Activated naive CD8-positive, alpha-beta T cell treated with anti-CD3 and anti-CD28 coated beads, Interleukin-2, amount 10 ng/mL, durations not matched to agents 7 days and 5 days (primary cell): ENCODE measurements around the gene CPVL. TPM values are rescaled to one million over a fixed set of nuclear protein-coding genes. Genes with fewer than 3 reads are reported as not detected.
"Not testable (repeated sequence)": the region's sequence is repeated elsewhere in the genome, so short reads cannot be mapped to it uniquely, and the experiment has no call there.

Experiments used
- ATAC-seq: fragments of 150-1000 bp; cut with Tn5 transposase; one replicate; pipeline ENCODE4 v1.10.0; 2021; ENCODE audit warnings: low read depth, moderate library complexity
- POLR2A ChIA-PET: fragments of 350-600 bp; sonication (Branson Sonifier 250); formaldehyde crosslinking; loops from one replicate; lab custom pipeline; 2021; ENCODE audit warnings: antibody characterized with exemption; lab: Charles Lee
- DNase-seq: peaks from one replicate; pipeline ENCODE4 v3.0.0; 2021
- H3K27ac Mint-ChIP-seq: one replicate; pipeline ENCODE4 v1.8.0; 2022; ENCODE audit warnings: mild to moderate bottlenecking, mixed read lengths
- H3K27me3 Mint-ChIP-seq: one replicate; pipeline ENCODE4 v1.8.0; 2022; ENCODE audit warnings: mild to moderate bottlenecking, moderate library complexity, mixed read lengths
- H3K36me3 Mint-ChIP-seq: one replicate; pipeline ENCODE4 v1.8.0; 2021; ENCODE audit warnings: mild to moderate bottlenecking, mixed read lengths
- H3K4me1 Mint-ChIP-seq: one replicate; pipeline ENCODE4 v1.8.0; 2021; ENCODE audit warnings: mixed read lengths
- H3K4me3 Mint-ChIP-seq: one replicate; pipeline ENCODE4 v1.8.0; 2022; ENCODE audit warnings: mild to moderate bottlenecking, moderate library complexity, mixed read lengths
- H3K9me3 Mint-ChIP-seq: one replicate; pipeline ENCODE4 v1.8.0; 2021; ENCODE audit warnings: mixed read lengths
- total RNA-seq, 2 experiments: library from RNA; stranded (reverse); gene quantifications; one replicate each; pipeline ENCODE4 v1.2.3, GENCODE V29; 2021

The CPVL gene
- total RNA-seq, 2 experiments from 2014 or later: 0.75 to 1.2 TPM

DNA sequence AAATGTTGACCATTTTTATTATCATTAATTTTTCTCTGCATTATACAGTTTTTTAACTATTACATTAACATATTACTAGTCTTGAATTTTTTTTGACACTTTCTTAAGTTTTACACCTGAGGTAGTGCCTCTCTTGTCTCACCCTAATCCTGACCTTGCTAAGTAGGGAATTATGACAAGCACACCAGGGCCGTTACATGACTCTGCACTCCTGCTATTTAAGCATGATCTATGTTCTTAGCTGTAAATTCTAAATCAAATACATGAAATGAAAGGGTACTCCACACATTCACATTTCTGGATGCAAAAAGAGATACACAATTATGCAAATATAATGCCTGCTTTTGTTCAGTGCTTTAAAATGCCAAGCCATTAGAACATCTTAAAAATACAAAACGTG, 23.6 kb downstream of the CPVL start:
- H3K27ac Mint-ChIP-seq: no peak overlapping the region
- POLR2A ChIA-PET: no interaction called here
- no peaks in the 10 kb centered on the region for H3K36me3 Mint-ChIP-seq
- no peak overlapping the region for H3K4me3 Mint-ChIP-seq
- no peaks in the 10 kb centered on the region for H3K4me1 Mint-ChIP-seq
- no peak for ATAC-seq
- no peak for DNase-seq
- H3K9me3 Mint-ChIP-seq: no peaks in the 10 kb centered on the region
- H3K27me3 Mint-ChIP-seq: peaks cover 9% of the 10 kb centered on the region

- POLR2A ChIA-PET: no interaction called here
- Mint-ChIP-seq H3K27ac (no peak overlapping the region), H3K4me1 (no peaks in the 10 kb centered on the region), H3K4me3 (no peak overlapping the region), H3K36me3 (no peaks in the 10 kb centered on the region), H3K9me3 (no peaks in the 10 kb centered on the region), H3K27me3 (peaks cover 11% of the 10 kb centered on the region)
- DNase-seq: no peak
- ATAC-seq: no peak
Observed at GRCh38 chr7:29122081-29122480, 24.3 kb downstream of the CPVL start.

- Mint-ChIP-seq H3K27ac (no peak overlapping the region), H3K27me3 (peaks cover 12% of the 10 kb centered on the region), H3K9me3 (no peaks in the 10 kb centered on the region), H3K4me1 (no peaks in the 10 kb centered on the region), H3K36me3 (no peaks in the 10 kb centered on the region), H3K4me3 (no peak overlapping the region)
- POLR2A ChIA-PET: no interaction called here
- no peak for ATAC-seq
- no peak for DNase-seq
Observed at GRCh38 chr7:29120955-29121354, 25.4 kb downstream of the CPVL start.

GRCh38 chr7:29119538-29119937, 26.8 kb downstream of the CPVL start:
- ATAC-seq: no peak
- Mint-ChIP-seq H3K36me3 (no peaks in the 10 kb centered on the region), H3K4me1 (no peaks in the 10 kb centered on the region), H3K27me3 (peaks cover 23% of the 10 kb centered on the region), H3K9me3 (no peaks in the 10 kb centered on the region), H3K4me3 (no peak overlapping the region), H3K27ac (no peak overlapping the region)
- POLR2A ChIA-PET: no interaction called here
- DNase-seq: no peak

DNA sequence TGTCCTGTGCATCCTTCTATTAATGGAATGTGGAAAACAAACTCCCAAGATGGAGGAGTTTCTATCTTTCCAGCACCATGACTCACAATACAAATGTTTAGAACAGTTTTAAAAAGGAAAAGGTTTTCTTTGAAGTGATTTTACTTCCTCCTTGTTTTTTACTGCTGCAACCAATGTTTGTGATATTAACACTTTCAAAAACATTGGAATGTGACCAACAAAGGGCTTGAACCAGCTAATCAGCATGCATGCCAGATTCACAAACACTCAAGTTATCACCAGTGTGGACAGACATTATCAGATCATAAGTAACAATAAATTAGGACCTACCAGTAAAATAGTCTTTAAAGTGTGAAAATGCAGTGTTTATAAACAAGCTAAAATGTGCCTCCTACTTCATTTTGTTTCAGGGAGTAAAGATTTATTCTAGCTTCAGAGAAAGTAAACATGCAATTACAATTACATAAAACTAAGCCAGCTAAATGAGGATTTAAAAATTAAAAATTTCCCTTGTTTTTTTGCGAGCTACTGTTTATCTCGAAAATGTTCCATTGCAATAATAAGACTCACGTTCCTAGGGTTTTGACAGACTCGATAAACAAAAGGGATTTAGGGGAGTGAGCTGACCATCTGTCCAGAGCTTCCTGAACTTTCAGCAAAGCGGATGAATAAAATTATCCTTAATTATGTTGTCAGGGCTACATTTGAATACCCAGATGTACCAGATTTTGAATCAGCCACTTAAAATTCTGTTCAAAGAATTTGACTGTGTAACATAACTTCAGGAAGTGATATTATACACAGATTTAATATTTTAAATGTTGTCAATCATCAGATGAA, 29.8 kb downstream of the CPVL start:
- H3K27ac Mint-ChIP-seq: no peak overlapping the region

GRCh38 chr7:29115753-29116152, 30.6 kb downstream of the CPVL start:
- H3K27ac Mint-ChIP-seq: no peak overlapping the region
- H3K36me3 Mint-ChIP-seq: no peaks in the 10 kb centered on the region
- no peaks in the 10 kb centered on the region for H3K9me3 Mint-ChIP-seq
- H3K4me3 Mint-ChIP-seq: no peak overlapping the region
- ATAC-seq (no peak), DNase-seq (no peak)
- POLR2A ChIA-PET: no interaction called here
- H3K27me3 Mint-ChIP-seq: peaks cover 35% of the 10 kb centered on the region
- H3K4me1 Mint-ChIP-seq: peaks cover 9% of the 10 kb centered on the region

More for the DNA sequence above, 29.8 kb downstream of the CPVL start:
- ATAC-seq: no peak
- POLR2A ChIA-PET: no interaction called here
- Mint-ChIP-seq H3K36me3 (no peaks in the 10 kb centered on the region), H3K4me3 (no peak overlapping the region), H3K9me3 (no peaks in the 10 kb centered on the region), H3K4me1 (peaks cover 9% of the 10 kb centered on the region), H3K27me3 (peaks cover 27% of the 10 kb centered on the region)
- no peak for DNase-seq

DNA sequence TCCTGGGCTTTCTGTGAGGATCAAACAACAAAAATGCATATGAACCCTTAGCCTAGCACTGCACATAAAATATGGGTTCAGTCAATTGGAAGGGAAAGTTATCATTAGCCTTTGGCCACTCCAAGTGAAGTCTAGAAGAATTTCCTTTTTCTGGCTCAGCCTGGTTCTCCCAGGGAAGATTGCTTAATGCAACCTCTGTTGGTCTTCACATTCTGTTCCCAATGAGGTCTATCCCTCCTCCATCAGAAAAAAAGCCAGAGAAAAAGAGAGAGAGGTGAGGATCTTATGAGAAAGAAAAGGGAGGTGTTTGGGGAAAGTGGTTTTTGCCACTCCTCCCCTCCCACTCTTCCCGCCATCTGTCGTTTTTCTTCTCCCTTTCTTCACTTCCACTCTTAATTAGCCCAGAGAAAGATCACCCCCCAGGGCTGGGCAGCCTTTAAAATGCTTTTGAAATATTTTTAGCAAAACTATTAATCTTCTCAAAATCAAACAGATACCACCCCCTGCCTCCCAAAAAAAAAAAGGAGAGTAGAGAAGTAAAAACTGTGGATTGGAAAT, 31.1 kb downstream of the CPVL start:
- Mint-ChIP-seq H3K4me3 (no peak overlapping the region), H3K9me3 (no peaks in the 10 kb centered on the region), H3K27ac (no peak overlapping the region), H3K4me1 (peaks cover 9% of the 10 kb centered on the region), H3K27me3 (peaks cover 39% of the 10 kb centered on the region), H3K36me3 (no peaks in the 10 kb centered on the region)
- ATAC-seq: no peak
- POLR2A ChIA-PET: no interaction called here
- no peak for DNase-seq

DNA sequence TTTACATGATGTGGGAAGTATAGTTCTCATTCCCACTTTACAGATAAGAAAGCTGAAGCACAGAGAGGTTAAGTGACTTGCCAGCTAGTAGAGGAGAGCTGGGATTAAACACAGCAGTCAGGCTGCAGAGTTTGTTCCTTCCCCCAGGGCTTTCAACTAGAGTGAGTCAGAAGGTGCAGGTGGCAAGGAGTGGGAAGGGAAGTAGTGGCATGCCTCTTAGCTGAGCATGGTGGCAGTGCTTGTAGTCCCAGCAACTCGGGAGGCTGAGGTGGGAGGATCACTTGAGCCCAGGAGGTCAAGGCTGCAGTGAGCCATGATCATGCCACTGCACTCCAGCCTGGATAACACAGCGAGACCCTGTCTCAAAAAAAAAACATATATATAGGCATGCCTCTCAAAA, 32.1 kb downstream of the CPVL start:
- H3K27ac Mint-ChIP-seq, H3K36me3 Mint-ChIP-seq, H3K4me1 Mint-ChIP-seq, ATAC-seq, POLR2A ChIA-PET, H3K9me3 Mint-ChIP-seq, H3K4me3 Mint-ChIP-seq, DNase-seq: not testable (repeated sequence)
- peaks cover 44% of the 10 kb centered on the region for H3K27me3 Mint-ChIP-seq

DNA sequence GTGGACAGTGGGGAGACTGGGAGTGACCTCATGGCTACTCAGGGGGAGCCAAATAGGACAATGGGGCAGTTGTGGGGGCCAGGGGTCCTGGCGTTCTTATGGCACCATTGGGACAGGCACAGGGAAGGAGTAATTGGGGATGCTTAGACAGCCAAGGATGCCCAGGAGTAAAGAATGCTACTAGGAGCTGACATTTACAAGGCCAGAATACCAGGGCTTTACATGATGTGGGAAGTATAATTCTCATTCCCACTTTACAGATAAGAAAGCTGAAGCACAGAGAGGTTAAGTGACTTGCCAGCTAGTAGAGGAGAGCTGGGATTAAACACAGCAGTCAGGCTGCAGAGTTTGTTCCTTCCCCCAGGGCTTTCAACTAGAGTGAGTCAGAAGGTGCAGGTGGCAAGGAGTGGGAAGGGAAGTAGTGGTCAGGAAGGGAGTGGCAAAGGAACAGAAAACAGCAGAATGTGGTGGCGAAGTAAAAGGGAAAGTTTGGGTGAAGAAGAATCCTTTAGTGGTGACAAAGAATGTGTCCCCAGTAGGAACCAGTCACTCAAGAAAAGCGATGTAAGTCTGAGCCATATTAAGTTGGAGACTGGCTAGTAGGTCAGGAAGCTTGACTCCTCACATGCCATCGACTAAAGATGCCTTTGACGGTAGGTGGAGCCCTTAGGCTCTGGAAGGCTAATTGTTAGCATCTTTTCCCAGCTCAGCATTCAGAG, 32.8 kb downstream of the CPVL start:
- Mint-ChIP-seq H3K9me3 (no peaks in the 10 kb centered on the region), H3K36me3 (no peaks in the 10 kb centered on the region), H3K4me1 (peaks cover 9% of the 10 kb centered on the region), H3K4me3 (peak overlapping the region; percentile 15), H3K27me3 (peaks cover 44% of the 10 kb centered on the region), H3K27ac (no peak overlapping the region)
- DNase-seq: no peak
- POLR2A ChIA-PET: no interaction called here
- peak; percentile 33 for ATAC-seq

- H3K36me3 Mint-ChIP-seq: no peaks in the 10 kb centered on the region
- no peak overlapping the region for H3K4me3 Mint-ChIP-seq
- no peak overlapping the region for H3K27ac Mint-ChIP-seq
- no peaks in the 10 kb centered on the region for H3K9me3 Mint-ChIP-seq
- POLR2A ChIA-PET: no interaction called here
- no peak for ATAC-seq
- no peak for DNase-seq
- peaks cover 42% of the 10 kb centered on the region for H3K27me3 Mint-ChIP-seq
- peaks cover 9% of the 10 kb centered on the region for H3K4me1 Mint-ChIP-seq
Observed at GRCh38 chr7:29112721-29113120, 33.6 kb downstream of the CPVL start.

DNA sequence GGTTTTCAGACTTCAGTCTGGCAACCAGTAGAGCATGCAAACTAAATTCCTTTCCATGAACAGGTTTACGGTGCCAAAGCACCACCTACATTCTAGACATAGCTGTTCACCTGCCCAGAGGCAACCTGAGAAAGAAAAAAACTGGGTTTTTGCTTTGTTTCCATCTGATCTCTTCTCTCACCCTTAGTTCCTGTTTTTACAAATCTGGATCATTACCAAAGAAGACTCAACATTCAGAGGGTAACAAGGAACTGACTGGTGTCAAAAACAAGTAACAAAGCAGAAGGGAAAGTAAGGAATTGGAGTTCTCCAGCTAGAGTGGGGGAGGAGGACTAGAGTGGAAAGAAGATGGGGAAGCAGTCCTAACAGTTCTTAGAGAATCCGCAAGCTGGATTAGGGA, 36.4 kb downstream of the CPVL start:
- Mint-ChIP-seq H3K9me3 (no peaks in the 10 kb centered on the region), H3K4me1 (peaks cover 9% of the 10 kb centered on the region), H3K36me3 (no peaks in the 10 kb centered on the region), H3K27ac (no peak overlapping the region), H3K27me3 (peaks cover 29% of the 10 kb centered on the region), H3K4me3 (no peak overlapping the region)
- POLR2A ChIA-PET: no interaction called here
- ATAC-seq (no peak), DNase-seq (no peak)

DNA sequence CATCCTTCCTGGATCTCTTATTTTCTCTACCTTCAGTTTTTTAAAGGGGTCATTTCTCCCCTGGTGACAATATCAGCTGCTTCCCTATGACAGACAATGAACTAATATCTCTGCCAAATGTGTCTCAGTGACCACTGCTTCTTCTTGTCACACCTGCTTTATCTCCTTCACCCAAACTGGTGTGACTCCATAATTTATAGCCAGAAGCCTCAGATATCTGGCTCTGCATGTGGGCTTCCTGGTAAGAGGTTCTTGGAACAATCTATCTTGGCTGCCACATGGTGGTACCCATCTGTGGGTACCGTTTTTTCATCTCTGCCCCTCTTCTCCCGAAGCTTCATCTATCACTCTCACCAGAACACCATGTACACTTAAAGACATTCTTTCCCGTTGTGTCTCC, 37.0 kb downstream of the CPVL start:
- Mint-ChIP-seq H3K4me1 (peaks cover 9% of the 10 kb centered on the region), H3K4me3 (no peak overlapping the region), H3K27me3 (peaks cover 25% of the 10 kb centered on the region), H3K9me3 (no peaks in the 10 kb centered on the region), H3K36me3 (no peaks in the 10 kb centered on the region), H3K27ac (no peak overlapping the region)
- POLR2A ChIA-PET: no interaction called here
- ATAC-seq (no peak), DNase-seq (no peak)

DNA sequence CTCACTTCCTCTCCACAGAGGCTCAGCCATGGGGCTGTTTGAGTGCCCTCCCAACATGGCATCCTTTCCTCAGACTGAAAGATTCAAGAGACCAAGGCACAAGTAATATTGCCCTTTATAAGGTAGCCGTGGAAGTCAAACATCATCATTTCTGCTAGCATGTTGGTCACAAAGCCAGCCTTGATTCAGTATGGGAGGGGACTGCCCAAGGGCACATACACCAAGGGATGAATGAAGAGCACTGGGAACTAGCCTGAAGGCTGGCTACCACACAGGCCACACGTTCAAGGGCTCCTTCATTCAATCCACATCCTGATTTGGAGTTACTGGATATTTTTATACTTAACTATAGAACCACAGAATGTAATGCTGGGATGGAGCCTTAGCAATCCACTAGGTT, 39.3 kb downstream of the CPVL start:
- Mint-ChIP-seq H3K27me3 (peaks cover 20% of the 10 kb centered on the region), H3K9me3 (no peaks in the 10 kb centered on the region), H3K4me1 (peaks cover 3% of the 10 kb centered on the region), H3K4me3 (no peak overlapping the region), H3K27ac (no peak overlapping the region), H3K36me3 (no peaks in the 10 kb centered on the region)
- ATAC-seq (no peak), DNase-seq (no peak)
- POLR2A ChIA-PET: interaction anchor here (1.1 kb wide), 1 partner anchor 180 kb away, joined by 3 read pairs; no protein-coding TSS in a partner anchor

DNA sequence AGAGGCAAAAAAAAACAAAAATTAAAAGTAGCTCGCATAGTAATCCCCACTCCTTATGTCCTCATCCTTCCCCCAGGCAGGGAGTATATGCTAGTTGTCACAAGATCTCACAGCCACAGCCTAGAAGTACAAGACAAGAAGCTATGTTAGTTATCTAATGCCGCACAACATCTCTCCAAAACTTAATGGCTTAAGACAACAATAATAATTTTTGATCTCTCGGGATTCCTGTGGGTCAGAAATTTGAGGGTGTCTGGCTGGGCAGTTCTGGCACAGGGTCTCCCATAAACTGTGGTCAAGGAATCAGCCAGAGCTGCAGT, 39.7 kb downstream of the CPVL start:
- Mint-ChIP-seq H3K27ac (no peak overlapping the region), H3K36me3 (no peaks in the 10 kb centered on the region), H3K4me1 (peaks cover 3% of the 10 kb centered on the region), H3K4me3 (no peak overlapping the region), H3K27me3 (peaks cover 22% of the 10 kb centered on the region), H3K9me3 (no peaks in the 10 kb centered on the region)
- DNase-seq (no peak), ATAC-seq (no peak)
- POLR2A ChIA-PET: interaction anchor here (1.1 kb wide), 1 partner anchor 180 kb away, joined by 3 read pairs; no protein-coding TSS in a partner anchor
